SJSA1 (cell line): ENCODE measurements around the gene USP19. TPM values are rescaled to one million over a fixed set of nuclear protein-coding genes. Genes with fewer than 3 reads are reported as not detected.

Experiments used
- DNase-seq, 2 experiments: peaks; one replicate each; pipeline ENCODE4 v3.0.0-alpha.2; 2015 to 2020; ENCODE audit warnings: low spot score in 2 of 2, low read depth in 1 of 2
- H3K27ac ChIP-seq: fragments of 250-450 bp; sonication (Bioruptor Pico); 2 replicates; pipeline ENCODE4 v1.5.1; 2020; ENCODE audit warnings: mild to moderate bottlenecking, moderate library complexity
- H3K27me3 ChIP-seq: fragments of 250-450 bp; sonication (Bioruptor Pico); replicated peaks from 2 replicates; pipeline ENCODE4 v1.5.1; 2020; ENCODE audit warnings: mild to moderate bottlenecking, moderate library complexity
- H3K36me3 ChIP-seq: fragments of 250-450 bp; sonication (Bioruptor Pico); 2 replicates; pipeline ENCODE4 v1.5.1; 2020; ENCODE audit warnings: mild to moderate bottlenecking
- H3K4me1 ChIP-seq: fragments of 250-450 bp; sonication (Bioruptor Pico); replicated peaks from 2 replicates; pipeline ENCODE4 v1.6.1; 2021; ENCODE audit warnings: mild to moderate bottlenecking
- H3K4me3 ChIP-seq: fragments of 250-450 bp; sonication (Bioruptor Pico); 2 replicates; pipeline ENCODE4 v1.5.1; 2020; ENCODE audit warnings: mild to moderate bottlenecking
- H3K9me3 ChIP-seq: fragments of 250-450 bp; sonication (Bioruptor Pico); replicated peaks from 2 replicates; pipeline ENCODE4 v1.5.1; 2020; ENCODE audit warnings: mild to moderate bottlenecking
- total RNA-seq: library from RNA; depleted of rRNA; stranded (reverse); fragments of >200 nt; shearing (Covaris generic); gene quantifications from 2 replicates; pipeline ENCODE4 v1.2.3, GENCODE V29; 2014

USP19 gene
- total RNA-seq, 1 experiment from 2014 or later: 21.5 TPM

- Histone ChIP-seq H3K9me3 (no peaks in the 10 kb centered on the region), H3K27ac (no peak overlapping the region), H3K36me3 (peaks cover 88% of the 10 kb centered on the region), H3K27me3 (no peaks in the 10 kb centered on the region), H3K4me1 (peaks cover 14% of the 10 kb centered on the region), H3K4me3 (no peak overlapping the region)
- DNase-seq: no peak
Measured at GRCh38 chr3:49123687-49124086, 3.1 kb upstream of the USP19 start.

DNA sequence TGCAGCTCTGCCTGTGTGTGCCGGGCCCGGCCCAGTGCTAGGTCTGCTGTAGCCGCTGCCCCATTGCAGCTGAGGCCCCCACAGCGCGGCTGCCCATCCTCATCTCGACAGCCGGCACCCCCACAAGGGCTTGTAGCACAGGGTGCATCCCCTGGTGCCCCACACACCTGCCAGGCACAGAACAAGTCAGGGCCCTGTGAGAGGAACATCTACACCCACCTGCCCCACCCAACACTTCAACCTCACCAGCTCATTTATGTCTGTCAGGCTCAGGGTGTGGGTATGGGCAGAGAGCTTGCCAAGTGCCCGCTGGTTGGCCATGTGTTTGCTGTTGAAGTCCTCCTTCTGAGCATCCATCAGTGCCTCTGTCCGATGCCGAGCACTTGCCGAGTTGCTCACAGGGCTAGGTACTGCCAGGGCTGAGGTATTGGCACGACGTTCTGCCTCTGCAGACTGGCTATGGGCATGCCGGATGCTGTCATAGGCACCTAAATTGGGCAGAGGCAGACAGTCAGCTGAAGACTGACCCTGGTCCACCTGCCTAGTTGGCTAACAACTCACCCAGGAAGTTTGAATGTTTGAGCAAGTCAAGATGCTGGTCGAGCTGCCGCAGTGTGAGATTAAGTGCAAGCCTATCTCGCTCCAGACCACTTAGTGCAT lies 2.4 kb upstream of the USP19 start:
- no peaks in the 10 kb centered on the region for H3K27me3 ChIP-seq
- no peaks in the 10 kb centered on the region for H3K9me3 ChIP-seq
- peaks cover 88% of the 10 kb centered on the region for H3K36me3 ChIP-seq
- H3K4me3 ChIP-seq: no peak overlapping the region
- DNase-seq: no peak
- no peak overlapping the region for H3K27ac ChIP-seq
- peaks cover 14% of the 10 kb centered on the region for H3K4me1 ChIP-seq

- Histone ChIP-seq H3K4me1 (peaks cover 14% of the 10 kb centered on the region), H3K27me3 (no peaks in the 10 kb centered on the region), H3K9me3 (no peaks in the 10 kb centered on the region), H3K4me3 (no peak overlapping the region), H3K27ac (no peak overlapping the region), H3K36me3 (peaks cover 93% of the 10 kb centered on the region)
- DNase-seq: no peak
Measured at GRCh38 chr3:49122451-49122850, 1.8 kb upstream of the USP19 start.

DNA sequence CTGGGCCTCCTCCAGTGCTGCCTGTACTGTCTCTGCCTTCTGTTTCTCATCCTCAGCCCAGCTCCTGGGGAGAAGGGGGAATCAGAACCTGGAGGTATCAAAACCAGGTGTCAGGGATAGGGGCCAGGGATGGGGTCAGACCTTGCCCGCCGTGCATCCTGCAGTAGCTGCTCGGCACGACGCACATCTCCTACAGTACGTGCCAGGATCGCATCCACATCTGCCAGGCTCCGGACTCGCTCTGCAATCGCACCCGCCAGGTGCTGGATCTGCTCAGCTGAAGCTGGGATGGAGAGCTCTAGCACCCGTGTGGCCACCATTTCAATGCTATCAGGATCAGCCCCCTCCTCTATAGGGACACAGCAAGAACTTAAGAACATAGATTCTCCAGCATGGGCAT lies 1.4 kb upstream of the USP19 start:
- peaks cover 14% of the 10 kb centered on the region for H3K4me1 ChIP-seq
- DNase-seq: no peak
- no peak overlapping the region for H3K4me3 ChIP-seq
- no peak overlapping the region for H3K27ac ChIP-seq
- H3K27me3 ChIP-seq: no peaks in the 10 kb centered on the region
- no peaks in the 10 kb centered on the region for H3K9me3 ChIP-seq
- H3K36me3 ChIP-seq: peaks cover 93% of the 10 kb centered on the region

- H3K4me1 ChIP-seq: peaks cover 14% of the 10 kb centered on the region
Measured at GRCh38 chr3:49121132-49121736, 611 bp upstream of the USP19 start.

GRCh38 chr3:49120096-49120437 lies 556 bp downstream of the USP19 start:
- peak overlapping the region; percentile 82 for H3K4me3 ChIP-seq
- H3K27me3 ChIP-seq: no peaks in the 10 kb centered on the region
- H3K4me1 ChIP-seq: peaks cover 14% of the 10 kb centered on the region
- H3K36me3 ChIP-seq: peaks cover 95% of the 10 kb centered on the region
- peak overlapping the region; percentile 72 for H3K27ac ChIP-seq
- H3K9me3 ChIP-seq: no peaks in the 10 kb centered on the region
- peak in 1 of 2 experiments; percentile 3 for DNase-seq

More at GRCh38 chr3:49121132-49121736, 611 bp upstream of the USP19 start:
- H3K27me3 ChIP-seq: no peaks in the 10 kb centered on the region
- H3K9me3 ChIP-seq: no peaks in the 10 kb centered on the region
- peaks cover 93% of the 10 kb centered on the region for H3K36me3 ChIP-seq
- DNase-seq: no peak
- H3K27ac ChIP-seq: no peak overlapping the region
- H3K4me3 ChIP-seq: peak overlapping the region; percentile 82

DNA sequence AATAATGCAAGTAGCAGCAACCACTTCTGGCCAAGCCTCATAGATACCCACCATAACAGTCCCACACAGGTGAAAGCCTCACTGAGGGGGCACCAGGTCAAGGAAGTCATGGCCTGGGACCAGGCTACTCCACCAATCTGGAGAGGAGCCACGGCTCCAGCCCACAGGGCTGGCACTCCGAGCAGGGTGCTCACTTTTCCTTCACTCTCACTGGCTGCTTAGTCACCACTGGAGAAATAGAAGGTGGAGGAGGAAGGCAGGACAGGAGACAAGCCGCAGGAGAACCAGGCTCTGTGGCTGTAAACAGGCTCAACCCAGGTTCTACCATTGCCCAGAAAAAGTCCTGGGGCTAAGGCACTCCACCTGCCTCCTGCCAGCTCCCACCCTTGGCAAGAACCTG lies 1.2 kb downstream of the USP19 start:
- Histone ChIP-seq H3K27me3 (no peaks in the 10 kb centered on the region), H3K36me3 (peaks cover 95% of the 10 kb centered on the region), H3K9me3 (no peaks in the 10 kb centered on the region), H3K4me1 (peaks cover 14% of the 10 kb centered on the region), H3K4me3 (peak overlapping the region; percentile 82), H3K27ac (no peak overlapping the region)
- no peak for DNase-seq

DNA sequence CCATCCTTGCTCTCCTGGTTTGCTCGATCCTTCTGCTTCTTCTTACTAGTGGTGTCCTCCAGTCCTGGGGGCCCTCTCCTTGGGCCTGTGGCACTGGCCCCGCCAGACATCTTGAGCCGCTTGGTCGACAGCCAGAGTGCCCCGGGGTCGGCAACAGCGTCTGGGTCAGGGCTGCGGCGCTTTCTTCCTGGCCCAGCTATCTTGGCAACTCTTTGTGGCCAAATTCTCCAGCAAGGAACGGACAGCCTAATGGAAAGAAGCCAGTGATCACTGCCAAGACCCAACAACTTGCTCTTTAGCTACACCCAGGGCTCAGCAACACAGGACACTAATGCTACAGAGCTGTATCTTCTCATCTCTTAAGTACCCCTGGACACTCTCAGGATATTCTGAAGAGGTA lies 1.6 kb downstream of the USP19 start:
- peaks cover 95% of the 10 kb centered on the region for H3K36me3 ChIP-seq
- peaks cover 14% of the 10 kb centered on the region for H3K4me1 ChIP-seq
- H3K4me3 ChIP-seq: no peak overlapping the region
- no peaks in the 10 kb centered on the region for H3K27me3 ChIP-seq
- no peaks in the 10 kb centered on the region for H3K9me3 ChIP-seq
- H3K27ac ChIP-seq: no peak overlapping the region
- no peak for DNase-seq

DNA sequence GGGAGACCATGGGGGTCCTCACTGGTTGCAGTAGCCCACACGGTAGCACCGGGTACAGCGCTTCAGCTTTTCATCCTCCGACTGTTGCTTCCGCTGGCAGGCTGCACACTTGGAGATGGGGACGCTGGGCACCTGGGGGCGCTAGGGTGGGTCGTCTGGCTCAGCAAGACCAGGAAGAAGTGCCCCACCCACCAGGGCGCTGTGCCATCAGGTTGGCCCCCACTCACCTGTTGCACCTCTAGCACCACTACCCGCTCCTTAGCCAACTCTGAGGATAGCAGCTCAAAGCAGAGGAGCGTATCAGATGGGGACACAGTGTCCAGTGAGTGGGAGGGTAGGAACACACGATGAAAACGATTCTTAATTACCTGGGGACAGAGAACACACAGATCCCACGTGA lies 8.4 kb downstream of the USP19 start:
- Histone ChIP-seq H3K36me3 (peaks cover 86% of the 10 kb centered on the region), H3K4me3 (no peak overlapping the region), H3K9me3 (no peaks in the 10 kb centered on the region), H3K27me3 (no peaks in the 10 kb centered on the region), H3K27ac (no peak overlapping the region), H3K4me1 (no peaks in the 10 kb centered on the region)
- DNase-seq: peak in 1 of 2 experiments; percentile 33

DNA sequence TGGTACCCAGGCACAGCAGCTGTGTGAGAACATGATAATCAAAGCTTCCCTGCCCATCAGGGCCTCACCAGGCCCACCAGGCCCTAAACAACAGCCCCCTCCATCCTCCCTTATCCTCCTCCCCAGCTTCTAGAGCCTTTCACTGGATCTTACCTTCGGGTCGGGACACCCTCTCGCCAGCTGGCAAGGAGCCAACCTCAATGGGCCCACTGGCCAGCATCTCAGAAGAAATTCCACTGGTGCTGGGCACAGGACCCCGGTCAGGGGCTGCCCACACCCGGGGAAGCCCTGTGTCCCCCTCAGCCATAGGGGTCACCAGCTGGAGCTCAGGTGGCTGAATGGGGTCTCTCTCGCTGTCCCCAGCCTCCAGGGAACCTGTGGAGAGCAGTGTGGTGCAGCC lies 9.3 kb downstream of the USP19 start:
- Histone ChIP-seq H3K9me3 (no peaks in the 10 kb centered on the region), H3K4me1 (no peaks in the 10 kb centered on the region), H3K4me3 (no peak overlapping the region), H3K36me3 (peaks cover 77% of the 10 kb centered on the region), H3K27ac (no peak overlapping the region), H3K27me3 (no peaks in the 10 kb centered on the region)
- peak in 1 of 2 experiments; percentile 32 for DNase-seq

GRCh38 chr3:49110780-49111179 lies 9.8 kb downstream of the USP19 start:
- H3K27me3 ChIP-seq: no peaks in the 10 kb centered on the region
- H3K4me3 ChIP-seq: no peak overlapping the region
- no peak for DNase-seq
- H3K36me3 ChIP-seq: peaks cover 72% of the 10 kb centered on the region
- H3K9me3 ChIP-seq: no peaks in the 10 kb centered on the region
- no peak overlapping the region for H3K27ac ChIP-seq
- H3K4me1 ChIP-seq: no peaks in the 10 kb centered on the region

GRCh38 chr3:49108346-49108745 lies 12.3 kb downstream of the USP19 start:
- Histone ChIP-seq H3K36me3 (peaks cover 55% of the 10 kb centered on the region), H3K27me3 (no peaks in the 10 kb centered on the region), H3K27ac (no peak overlapping the region), H3K4me1 (peaks cover 10% of the 10 kb centered on the region), H3K9me3 (no peaks in the 10 kb centered on the region), H3K4me3 (no peak overlapping the region)
- DNase-seq: no peak

DNA sequence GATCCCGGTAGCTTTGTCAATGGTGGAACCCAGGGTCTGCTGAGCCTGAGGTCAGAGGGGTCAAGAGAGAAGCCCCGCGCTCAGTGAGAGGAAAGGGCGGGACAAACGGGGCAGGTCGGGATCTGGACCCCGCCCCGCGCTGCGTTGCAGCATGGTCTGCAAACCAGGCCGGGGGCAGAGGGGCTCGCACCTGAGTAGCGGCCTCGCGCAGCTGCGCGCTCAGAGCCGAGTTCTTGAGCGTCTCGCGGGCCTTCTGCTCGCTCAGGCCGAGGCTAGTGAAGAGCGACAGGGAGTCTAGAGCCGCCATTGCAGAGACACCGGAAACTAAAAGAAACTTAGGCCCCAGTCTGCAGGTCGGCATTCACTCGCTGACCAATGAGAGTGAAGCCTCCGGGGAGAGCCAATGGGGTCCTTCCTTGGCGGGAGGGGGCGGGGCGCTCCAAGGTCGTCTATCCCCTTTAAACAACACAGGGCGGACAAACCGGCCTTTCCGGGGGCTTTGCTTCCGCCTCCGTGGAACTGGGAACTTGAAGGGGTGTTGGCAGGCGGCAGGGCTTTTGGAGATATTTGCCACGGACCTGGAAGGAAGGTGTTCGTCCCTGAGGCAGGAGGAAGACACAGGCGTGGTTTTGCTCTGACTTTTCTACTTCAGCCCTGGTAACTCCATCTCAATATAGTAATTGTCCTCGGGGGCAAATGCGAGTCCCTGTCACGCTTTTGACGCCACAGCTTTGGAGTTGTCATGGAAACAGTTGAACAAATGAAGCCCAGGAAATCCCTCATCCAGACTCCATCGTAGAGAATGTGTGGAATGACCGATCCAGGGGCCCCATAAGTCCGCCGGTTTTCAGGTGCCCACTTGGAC lies 16.0 kb downstream of the USP19 start, which contains the start of gene QARS1:
TSS of gene QARS1 (minus strand) at position 331 of the 865 bp plus-strand sequence. CDS start at position 307, 24 bp downstream.
- Histone ChIP-seq H3K4me1 (peaks cover 10% of the 10 kb centered on the region), H3K27me3 (no peaks in the 10 kb centered on the region), H3K36me3 (peaks cover 61% of the 10 kb centered on the region), H3K4me3 (peak within 1 kb of the TSS; percentile 64), H3K27ac (peak within 1 kb of the TSS; percentile 48), H3K9me3 (no peaks in the 10 kb centered on the region)
- DNase-seq: peak; percentile 87 to 90

DNA sequence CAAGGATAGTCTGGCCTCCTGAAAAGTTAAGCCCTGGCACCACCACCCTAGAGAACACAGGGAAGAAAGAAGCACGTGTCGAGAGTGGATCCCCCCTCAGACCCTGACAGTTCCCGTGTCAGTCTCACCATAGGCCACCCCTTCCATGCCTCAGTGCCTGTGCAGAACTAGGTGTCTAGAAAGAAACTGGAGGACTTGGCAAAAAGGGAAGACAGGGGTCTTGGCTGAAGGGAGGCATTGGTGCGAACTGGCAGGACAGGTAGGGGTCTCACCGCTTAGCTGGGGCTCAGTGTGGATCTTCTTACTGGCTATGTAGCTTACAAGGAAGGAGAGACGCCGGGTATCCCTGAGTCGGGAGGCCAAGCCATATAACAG lies 16.6 kb downstream of the USP19 start:
- Histone ChIP-seq H3K27me3 (no peaks in the 10 kb centered on the region), H3K4me3 (peak overlapping the region; percentile 64), H3K4me1 (peaks cover 10% of the 10 kb centered on the region), H3K27ac (peak overlapping the region; percentile 48; the same call in 1 of the 2 replicates), H3K36me3 (peaks cover 61% of the 10 kb centered on the region), H3K9me3 (no peaks in the 10 kb centered on the region)
- DNase-seq: no peak
